ENCODE results near the gene FBXW5.

Gene FBXW5

GRCh38 chr9:136934277-136934676 is 10.3 kb downstream of the FBXW5 start:
- no peak for DNase-seq (ENCODE audit: low read depth, low spot score)

- DNase-seq (ENCODE audit: low read depth, low spot score) = no peak
These were observed 12.9 kb downstream of the FBXW5 start for GRCh38 chr9:136931611-136932130.

GRCh38 chr9:136930014-136930413 is 14.5 kb downstream of the FBXW5 start:
- DNase-seq (ENCODE audit: low read depth, low spot score) = no peak

- no peak for DNase-seq (ENCODE audit: low read depth, low spot score)
These were observed 15.9 kb downstream of the FBXW5 start for GRCh38 chr9:136928591-136928990.

GRCh38 chr9:136927343-136928271 is 16.9 kb downstream of the FBXW5 start:
- no peak for DNase-seq (ENCODE audit: low read depth, low spot score)

- no peak for DNase-seq (ENCODE audit: low read depth, low spot score)
These were observed 17.8 kb downstream of the FBXW5 start for GRCh38 chr9:136926749-136927148.

GRCh38 chr9:136926154-136926704 is 18.3 kb downstream of the FBXW5 start:
- DNase-seq (ENCODE audit: low read depth, low spot score) = no peak

- no peak for DNase-seq (ENCODE audit: low read depth, low spot score)
These were observed 19.0 kb downstream of the FBXW5 start for GRCh38 chr9:136925414-136926153.

GRCh38 chr9:136923881-136924280 is 20.7 kb downstream of the FBXW5 start:
- no peak for DNase-seq (ENCODE audit: low read depth, low spot score)

GRCh38 chr9:136922540-136922939 is 22.0 kb downstream of the FBXW5 start:
- no peak for DNase-seq (ENCODE audit: low read depth, low spot score)

GRCh38 chr9:136921718-136922117 is 22.8 kb downstream of the FBXW5 start:
- no peak for DNase-seq (ENCODE audit: low read depth, low spot score)

GRCh38 chr9:136921307-136921706 is 23.2 kb downstream of the FBXW5 start:
- no peak for DNase-seq (ENCODE audit: low read depth, low spot score)

- no peak for DNase-seq (ENCODE audit: low read depth, low spot score)
These were observed 23.8 kb downstream of the FBXW5 start for GRCh38 chr9:136920734-136921231.

GRCh38 chr9:136920069-136920468 is 24.5 kb downstream of the FBXW5 start:
- DNase-seq (ENCODE audit: low read depth, low spot score) = no peak

GRCh38 chr9:136917902-136918301 is 26.6 kb downstream of the FBXW5 start:
- no peak for DNase-seq (ENCODE audit: low read depth, low spot score)

- DNase-seq (ENCODE audit: low read depth, low spot score) = no peak
These were observed 28.0 kb downstream of the FBXW5 start for GRCh38 chr9:136916330-136917184.

GRCh38 chr9:136915632-136916329 is 28.8 kb downstream of the FBXW5 start:
- DNase-seq (ENCODE audit: low read depth, low spot score) = no peak

- DNase-seq (ENCODE audit: low read depth, low spot score) = no peak
These were observed 30.7 kb downstream of the FBXW5 start for GRCh38 chr9:136913701-136914438.

GRCh38 chr9:136910901-136911245 is 33.7 kb downstream of the FBXW5 start:
- no peak for DNase-seq (ENCODE audit: low read depth, low spot score)

All from smooth muscle cell of the brain vasculature (primary cell).